22Rv1 (cell line): ENCODE results near the gene AIG1.

Source experiments
- H3K27ac ChIP-seq: fragments of 450-650 bp; 2 replicates; pipeline ENCODE4 v1.5.1; 2017
- ZFX ChIP-seq: fragments of 450-650 bp; IDR thresholded peaks from 2 replicates; pipeline ENCODE4 v1.6.1; 2017; ENCODE audit warnings: antibody characterized with exemption, borderline replicate concordance
- TF ChIP-seq, protein P1 (sequence below): fragments of 450-650 bp; IDR thresholded peaks from 2 replicates; pipeline ENCODE4 v1.5.1; 2017; ENCODE audit warnings: mild to moderate bottlenecking

Gene AIG1

DNA sequence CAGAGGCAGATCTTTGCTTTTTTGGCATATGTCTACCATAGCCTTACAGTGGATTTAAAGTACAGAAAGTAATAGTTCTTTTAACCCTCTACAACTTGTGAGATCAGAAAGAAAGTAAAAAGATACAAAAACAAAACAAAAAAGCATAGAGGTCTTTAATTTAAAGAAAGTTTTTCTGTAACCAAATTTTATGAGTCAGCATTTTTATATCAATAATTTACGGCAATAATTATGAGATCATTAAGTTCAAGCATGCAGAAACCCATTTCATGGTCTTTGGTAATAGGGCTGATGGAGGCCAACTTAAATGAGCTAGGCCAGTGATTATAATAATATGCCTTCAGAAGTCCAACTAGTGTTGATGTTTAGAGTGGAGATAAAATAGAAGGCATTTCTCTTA, 145.9 kb downstream of the AIG1 start:
- H3K27ac ChIP-seq, result no peak overlapping the region
- TF ChIP-seq, protein P1, sequence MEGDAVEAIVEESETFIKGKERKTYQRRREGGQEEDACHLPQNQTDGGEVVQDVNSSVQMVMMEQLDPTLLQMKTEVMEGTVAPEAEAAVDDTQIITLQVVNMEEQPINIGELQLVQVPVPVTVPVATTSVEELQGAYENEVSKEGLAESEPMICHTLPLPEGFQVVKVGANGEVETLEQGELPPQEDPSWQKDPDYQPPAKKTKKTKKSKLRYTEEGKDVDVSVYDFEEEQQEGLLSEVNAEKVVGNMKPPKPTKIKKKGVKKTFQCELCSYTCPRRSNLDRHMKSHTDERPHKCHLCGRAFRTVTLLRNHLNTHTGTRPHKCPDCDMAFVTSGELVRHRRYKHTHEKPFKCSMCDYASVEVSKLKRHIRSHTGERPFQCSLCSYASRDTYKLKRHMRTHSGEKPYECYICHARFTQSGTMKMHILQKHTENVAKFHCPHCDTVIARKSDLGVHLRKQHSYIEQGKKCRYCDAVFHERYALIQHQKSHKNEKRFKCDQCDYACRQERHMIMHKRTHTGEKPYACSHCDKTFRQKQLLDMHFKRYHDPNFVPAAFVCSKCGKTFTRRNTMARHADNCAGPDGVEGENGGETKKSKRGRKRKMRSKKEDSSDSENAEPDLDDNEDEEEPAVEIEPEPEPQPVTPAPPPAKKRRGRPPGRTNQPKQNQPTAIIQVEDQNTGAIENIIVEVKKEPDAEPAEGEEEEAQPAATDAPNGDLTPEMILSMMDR, result no peak
- no peak for TF ChIP-seq ZFX

DNA sequence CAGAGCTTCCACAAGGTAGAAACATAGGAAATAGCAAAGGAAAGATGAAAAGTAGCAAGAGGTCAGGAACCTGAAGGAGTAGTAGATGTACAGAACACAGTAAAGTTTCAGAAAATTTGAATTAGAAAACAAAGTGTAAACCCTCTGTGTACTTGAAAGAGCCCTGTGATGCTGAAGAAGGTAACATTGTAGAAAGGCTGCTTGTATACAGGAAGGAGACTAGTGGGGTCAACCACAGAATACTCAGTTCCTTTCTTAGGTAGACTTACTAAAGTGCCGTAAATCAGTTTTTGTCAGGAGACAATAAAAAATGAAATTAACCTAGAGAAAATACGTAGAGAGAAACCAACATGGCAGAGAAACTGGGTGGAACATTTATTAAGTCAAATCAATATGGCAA, 149.7 kb downstream of the AIG1 start:
- H3K27ac ChIP-seq, result no peak overlapping the region
- TF ChIP-seq ZFX, result no peak
- TF ChIP-seq, protein P1, result no peak

DNA sequence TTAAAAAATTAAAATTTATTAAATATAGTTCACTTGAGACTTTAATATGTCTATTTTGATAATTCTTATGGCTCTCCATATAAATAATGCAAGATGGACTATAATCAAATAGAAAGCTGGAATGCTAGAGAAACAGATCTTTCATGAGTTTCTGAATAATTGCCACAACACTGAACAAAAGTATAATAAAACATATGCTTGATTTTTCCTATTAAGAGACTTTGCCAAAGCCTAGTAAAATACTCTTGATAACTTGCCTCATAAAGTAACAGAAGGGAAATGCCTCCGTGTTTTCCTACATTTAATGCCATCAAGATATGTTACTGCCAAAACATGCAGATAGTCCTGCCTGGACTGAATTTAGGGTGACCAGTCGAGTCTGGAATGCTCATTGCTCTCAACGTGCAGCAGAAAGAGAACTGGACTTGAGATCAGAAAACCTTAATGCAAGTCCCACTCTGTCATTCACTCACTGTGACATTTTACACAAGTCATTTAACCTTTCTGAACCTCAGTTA, 153.2 kb downstream of the AIG1 start:
- no peak overlapping the region for H3K27ac ChIP-seq
- no peak for TF ChIP-seq ZFX
- TF ChIP-seq, protein P1, result no peak

DNA sequence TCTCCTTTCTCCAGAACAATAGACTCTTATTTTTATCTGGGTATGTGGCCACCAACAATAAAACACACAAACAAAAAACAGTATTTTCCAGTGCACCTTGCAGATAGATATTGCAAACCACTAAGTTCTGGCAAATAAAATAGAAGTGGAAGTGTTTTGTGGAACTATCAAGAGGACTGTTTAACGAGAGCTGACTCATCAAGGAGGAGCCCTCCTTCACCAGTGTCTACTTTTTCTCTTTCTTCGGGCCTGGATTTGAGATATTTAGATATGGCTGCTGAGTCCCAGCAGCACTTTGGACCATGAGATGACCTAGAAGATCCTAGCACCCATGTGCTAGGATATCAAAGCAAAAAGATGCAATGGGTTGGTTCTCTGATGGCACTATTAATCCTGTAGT, 154.7 kb downstream of the AIG1 start:
- no peak for TF ChIP-seq ZFX
- TF ChIP-seq, protein P1, result no peak
- no peak overlapping the region for H3K27ac ChIP-seq

DNA sequence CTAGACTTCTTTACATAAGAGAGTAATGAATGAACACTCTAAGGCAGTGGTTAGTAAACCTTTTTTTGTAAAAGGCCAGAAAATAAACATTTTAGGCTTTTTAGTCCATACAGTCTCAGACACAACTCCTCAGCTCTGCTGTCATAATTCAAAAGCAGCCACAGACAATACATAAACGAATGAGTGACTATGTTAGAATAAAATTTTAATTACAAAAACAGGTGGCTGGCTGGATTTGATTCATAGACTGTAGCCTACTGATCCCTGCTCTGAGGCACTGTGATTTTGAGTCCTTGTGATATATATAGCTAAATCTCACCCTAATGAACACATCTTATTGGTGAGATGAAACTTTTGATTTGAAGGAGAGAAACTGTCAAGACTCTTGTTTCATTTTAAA, 155.1 kb downstream of the AIG1 start:
- H3K27ac ChIP-seq, result no peak overlapping the region
- TF ChIP-seq, protein P1, result no peak
- no peak for TF ChIP-seq ZFX

DNA sequence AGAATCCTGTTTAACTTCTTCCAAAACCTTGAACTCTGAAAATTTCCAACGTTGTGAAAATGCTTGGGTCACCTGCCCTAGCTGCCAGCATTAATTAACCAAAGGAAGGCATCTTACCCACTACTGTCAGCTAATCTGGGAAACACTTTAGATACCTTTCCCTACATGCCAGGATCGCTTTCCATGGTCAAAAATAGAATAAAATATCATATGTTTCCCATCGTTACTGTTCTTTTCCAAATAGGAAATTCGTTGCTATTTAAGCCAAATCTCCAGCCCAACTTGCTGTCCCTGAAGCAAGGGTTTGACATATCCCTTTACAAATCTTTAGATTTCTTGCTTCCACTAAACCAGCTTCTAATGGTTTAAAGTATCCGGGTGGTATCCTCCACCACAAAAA, 157.5 kb downstream of the AIG1 start:
- TF ChIP-seq ZFX, result no peak
- TF ChIP-seq, protein P1, result no peak
- H3K27ac ChIP-seq, result no peak overlapping the region

DNA sequence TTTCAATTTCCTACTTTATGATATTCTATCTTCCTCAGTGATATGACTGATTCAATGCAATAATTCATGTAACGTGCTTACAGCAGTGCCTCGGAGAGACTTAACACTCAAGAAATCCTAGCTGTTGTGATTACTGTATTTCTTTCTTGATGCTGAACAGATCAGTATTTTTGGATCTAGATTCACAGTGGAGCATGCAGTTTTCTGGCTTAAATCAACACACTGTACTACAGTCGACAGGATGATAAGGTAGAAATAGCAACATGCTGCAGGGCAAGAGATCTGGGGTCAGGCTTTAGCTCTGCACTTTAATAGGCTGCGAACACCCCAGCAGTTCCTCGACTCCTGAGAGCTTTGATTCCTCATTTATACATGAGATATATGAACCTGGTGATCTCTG, 161.0 kb downstream of the AIG1 start:
- no peak overlapping the region for H3K27ac ChIP-seq
- TF ChIP-seq, protein P1, result no peak
- TF ChIP-seq ZFX, result no peak
